NCI-H69 (cell line): ENCODE results near the gene OTOS.

ENCODE experiments used
- DNase-seq: peaks from one replicate; lab custom pipeline; 2025; lab: John Stamatoyannopoulos, UW

Gene OTOS

DNA sequence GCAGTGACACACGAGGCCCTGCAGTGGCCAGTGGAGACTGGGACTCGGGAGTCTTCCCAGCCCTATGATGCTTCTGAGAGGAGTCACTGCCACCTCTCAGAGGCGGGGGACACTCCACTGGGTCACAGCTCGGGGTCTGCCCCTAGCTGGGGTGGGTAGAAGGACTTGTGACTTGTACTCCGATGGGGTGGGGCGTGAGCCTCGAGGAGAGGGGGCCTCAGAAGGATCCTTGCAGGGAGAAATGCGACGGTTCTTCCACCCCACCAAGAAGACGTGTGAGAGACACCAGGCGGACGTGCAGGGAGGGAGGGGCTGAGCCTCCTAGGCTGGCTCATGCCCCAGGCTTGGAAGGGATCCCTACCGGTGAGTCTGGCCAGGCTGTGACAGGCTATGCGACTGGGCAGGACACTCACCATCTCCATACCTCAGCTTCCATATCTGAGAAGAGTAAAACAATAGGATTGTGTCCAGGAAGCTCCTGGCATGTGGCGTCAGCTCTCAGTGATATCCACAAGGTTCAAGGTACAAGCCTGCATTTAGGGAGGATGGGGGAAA lies 11.1 kb upstream of the OTOS start:
- no peak for DNase-seq

DNA sequence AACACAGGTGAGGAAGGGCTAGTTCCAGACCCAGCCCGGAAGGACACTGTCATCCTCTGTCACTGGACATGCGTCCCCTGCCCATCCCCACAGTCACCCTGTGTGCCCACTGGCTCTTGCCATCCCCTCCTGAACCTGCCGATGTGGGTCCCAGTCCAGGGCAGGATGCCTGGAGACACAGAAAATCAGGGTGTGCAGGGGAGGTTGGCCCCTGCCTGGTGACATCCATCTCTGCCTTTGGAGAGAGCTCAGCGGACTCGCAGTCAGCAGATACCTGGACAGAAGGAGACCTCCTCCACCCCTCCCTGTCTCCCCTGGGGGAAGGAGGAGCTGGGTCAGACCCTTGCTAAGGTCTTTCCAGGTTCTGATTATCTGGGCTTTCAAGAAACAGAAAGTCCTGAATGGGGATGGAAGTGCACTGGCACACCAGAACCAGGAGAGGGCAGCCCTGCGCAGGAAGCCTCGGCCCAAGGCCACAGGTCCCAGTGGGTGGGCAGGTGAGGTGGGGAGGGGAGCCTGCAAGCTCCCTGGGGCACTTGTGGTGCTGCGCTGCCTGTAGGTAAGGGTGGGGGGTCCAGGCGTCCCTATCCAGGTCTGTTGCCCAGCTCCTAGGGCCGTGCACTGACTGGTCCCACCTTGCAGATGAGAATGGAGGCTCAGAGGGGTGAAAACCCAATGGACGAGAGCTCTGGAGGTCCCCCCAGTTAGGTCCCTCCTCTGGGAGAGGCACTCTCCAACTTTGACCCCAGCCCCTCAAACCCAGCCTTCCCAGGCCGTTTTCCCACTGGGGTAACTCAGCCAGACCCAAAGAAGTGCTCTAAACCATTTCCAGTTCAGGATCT lies 9.7 kb upstream of the OTOS start:
- peak; percentile 51 for DNase-seq

DNA sequence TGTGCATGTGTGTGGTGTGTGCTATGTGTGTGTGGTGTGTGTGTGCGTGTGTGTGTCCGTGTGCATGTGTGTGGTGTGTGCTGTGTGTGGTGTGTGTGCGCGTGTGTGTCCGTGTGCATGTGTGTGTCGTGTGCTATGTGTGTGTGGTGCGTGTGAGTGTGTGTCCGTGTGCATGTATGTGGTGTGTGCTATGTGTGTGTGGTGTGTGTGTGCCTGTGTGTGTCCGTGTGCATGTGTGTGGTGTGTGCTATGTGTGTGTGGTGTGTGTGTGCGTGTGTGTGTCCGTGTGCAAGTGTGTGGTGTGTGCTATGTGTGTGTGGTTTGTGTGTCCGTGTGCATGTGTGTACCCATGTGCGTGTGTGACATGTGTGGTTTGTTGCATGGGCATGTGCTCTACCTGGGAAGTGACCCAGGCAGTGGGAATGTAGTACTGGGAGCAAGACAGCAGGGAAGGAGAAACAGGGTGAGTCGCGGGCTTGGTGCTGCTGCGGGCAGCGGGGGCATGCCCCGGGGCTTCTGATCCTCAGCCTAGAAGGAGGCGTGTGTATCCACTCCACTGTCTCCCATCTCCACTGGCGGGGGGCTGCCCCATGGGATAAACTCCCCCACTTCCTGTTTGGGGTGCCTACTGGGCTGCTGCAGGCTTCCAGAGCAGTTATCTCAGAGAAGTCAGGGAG lies 7.6 kb upstream of the OTOS start:
- no peak for DNase-seq

DNA sequence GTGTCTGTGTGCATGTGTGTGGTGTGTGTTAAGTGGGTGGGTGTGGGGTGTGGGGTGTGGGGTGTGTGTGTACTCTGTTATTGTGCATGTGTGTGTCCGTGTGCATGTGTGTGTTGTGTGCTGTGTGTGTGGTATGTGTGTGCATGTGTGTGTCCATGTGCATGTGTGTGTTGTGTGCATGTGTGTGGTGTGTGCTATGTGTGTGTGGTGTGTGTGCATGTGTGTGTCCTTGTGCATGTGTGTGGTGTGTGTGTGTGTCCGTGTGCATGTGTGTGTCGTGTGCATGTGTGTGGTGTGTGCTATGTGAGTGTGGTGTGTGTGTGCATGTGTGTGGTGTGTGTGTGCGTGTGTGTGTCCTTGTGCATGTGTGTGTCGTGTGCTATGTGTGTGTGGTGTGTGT lies 6.9 kb upstream of the OTOS start:
- no peak for DNase-seq

DNA sequence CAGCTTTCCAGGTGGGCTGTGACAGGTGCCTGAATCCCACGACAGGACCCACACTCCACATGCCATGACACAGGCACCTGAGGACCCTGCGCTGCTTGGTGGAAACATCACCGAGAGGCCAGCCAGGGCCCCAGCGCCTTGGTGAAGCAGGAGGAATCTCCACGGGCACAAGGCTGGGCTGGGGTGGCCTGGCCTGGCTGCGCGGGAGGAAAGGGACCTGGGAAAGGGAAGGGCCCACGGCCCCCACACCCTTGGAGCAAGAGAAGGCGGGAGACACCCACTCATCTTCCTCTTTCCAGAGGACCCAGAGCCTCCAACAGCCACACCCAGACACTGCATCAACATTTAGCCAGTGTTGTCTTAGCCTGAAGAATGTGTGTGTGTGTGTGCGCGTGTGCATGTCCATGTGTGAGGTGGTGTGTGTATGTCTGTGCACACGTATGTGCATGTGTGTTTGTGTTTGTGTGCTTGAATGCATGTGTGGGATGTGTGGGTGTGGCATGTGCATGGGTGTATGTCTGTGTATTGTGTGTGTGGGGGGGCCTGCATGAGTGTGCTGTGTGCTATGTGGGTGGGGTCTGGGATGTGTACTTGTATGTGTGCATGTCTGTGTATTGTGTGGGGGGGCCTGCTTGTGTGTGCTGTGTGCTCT lies 6.3 kb upstream of the OTOS start:
- DNase-seq: no peak

DNA sequence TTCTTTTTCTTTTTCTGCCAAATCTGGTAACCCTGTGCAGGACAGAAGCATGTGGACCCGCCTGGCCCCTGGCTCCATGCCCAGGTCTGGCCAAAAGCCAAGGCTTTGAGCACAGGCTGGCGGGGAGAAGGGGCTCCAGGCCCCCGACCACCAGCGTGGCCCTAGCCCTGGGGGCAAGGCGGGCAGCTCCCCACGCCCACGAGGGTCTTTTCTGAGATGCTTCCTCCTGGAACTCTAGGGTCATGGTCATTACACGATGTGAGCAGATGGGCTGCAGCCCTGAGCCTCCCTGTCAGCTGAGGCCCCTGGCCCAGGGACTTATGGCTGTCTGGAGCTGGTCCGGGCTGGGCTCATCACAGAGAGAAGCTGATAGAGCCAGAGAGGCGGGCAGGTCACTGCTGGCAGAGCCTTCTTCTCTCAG lies 5.7 kb upstream of the OTOS start:
- DNase-seq: peak; percentile 4

DNA sequence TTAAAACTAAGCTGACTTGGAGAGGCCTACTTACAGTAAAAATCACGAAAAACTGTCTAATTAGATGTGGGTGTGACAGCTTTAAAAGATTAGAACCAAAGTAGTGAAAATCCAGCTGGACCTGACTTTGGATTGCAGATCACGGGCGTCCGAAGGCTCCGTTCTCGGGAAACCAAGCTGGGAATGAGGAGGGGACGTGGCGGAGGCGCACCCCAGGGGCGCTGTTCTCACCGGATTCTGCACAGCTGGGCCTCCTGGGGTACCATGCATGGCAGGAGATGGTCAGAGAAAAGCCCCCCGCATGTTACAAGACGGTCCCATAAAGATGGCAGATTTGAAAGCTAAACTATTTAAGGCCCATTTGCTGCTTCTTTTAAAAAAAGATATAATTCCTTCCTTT lies 5.0 kb upstream of the OTOS start:
- DNase-seq: no peak

DNA sequence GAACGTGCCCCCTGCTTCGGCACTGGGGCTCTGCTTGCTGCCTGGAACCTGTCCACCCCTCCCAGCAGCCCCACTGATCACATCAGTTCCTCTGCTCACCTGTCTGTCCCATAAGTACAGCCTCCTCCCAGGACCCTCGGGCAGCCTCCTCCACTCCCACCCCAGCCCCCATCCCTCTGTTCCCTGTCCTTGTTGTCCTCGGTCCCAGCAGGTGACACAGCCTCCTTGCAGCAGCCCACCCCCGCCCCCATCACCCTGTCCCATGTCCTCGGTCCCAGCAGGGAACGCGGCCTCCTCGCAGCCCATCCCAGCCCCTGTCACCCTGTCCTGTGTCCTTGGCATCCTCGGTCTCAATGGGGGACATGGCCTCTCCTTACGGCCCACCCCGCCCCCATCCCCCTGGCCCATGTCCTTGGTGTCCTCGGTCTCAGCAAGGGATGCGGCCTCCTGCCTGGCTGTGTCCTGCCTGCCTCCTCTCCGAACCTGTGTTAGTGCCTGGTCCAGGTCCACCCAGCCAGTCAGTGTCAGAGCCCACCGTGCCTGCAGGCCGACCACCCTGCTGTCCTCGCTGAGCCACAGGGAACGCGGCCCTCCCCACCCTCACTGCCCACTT lies 4.3 kb upstream of the OTOS start:
- DNase-seq: no peak

DNA sequence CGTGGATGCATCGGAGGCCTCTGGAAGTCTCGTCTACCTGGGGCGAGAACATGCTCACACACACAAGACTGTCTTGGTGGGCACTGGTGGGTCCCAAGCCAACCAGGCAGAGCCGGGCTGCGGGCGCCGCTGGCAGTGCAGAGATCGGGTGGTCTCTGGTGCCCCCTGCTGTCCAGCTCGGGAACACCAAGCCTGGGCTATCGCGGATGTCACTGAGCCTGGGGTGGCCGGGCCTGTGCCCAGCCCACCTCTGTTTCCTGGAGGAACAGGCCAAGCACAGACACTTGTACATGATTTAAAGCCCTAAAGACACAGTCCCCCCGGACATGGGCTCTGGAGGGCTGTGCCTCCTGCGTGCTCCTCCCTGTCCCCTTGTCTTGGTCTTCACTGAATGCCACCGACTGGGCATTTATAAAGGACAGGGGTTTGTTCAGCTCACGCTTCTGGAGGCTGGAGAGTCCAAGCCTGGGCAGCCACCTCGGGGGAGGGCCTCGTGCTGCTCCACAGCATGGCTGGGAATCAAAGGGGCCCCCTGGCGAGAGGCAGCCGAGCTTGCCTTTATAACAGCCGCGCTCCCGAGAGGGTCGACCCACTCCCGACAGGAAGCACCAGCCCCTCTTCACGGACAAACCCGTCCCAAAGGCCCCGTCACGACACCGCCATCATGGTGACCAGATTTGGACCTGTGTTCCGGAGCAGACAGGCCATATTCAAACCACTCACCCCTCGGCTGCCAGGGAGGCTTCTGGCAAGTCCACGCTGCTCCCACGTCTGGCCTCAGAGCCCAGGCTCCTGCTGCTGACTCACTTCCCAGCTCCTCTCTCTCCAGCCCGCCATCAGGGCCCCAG lies 3.6 kb upstream of the OTOS start:
- peak; percentile 38 for DNase-seq

DNA sequence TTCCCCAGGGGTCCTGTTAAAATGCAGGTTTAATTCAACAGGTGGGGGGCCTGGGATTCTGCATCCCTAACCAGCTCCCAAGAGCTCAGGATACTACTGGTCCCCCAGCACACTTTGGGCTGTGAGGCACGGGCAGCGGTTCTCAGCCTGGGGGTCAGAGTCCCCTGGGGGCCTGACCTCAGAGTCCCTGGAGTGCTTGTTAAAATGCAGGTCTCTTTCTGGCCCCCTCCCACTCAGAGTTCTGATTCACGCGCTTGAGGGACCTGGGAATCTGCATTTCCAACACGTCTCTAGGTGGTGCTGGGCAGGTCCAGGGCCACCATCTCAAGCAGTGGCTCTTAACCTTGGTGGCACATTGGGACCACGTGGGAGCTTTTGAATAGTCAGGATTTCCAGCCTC lies 2.8 kb upstream of the OTOS start:
- no peak for DNase-seq

DNA sequence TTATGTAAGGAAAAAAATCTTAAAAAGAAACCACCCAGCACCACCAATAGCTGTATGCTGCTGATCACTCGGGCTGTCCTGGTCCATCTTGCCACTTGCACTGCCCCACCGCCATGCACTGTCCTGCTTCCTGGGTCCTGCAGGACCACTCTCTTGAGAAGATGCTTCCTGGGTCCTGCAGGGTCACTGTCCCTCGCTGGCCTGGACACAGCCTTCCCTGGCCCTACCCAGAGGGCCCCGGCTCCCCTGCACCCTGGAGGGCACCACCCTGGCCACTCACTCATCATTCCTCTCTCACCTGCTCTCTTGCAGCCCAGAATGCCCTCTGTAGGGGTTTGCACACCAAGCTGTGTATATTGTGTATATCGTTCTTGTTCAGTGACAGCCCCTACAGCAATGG lies 2.4 kb upstream of the OTOS start:
- DNase-seq: no peak

DNA sequence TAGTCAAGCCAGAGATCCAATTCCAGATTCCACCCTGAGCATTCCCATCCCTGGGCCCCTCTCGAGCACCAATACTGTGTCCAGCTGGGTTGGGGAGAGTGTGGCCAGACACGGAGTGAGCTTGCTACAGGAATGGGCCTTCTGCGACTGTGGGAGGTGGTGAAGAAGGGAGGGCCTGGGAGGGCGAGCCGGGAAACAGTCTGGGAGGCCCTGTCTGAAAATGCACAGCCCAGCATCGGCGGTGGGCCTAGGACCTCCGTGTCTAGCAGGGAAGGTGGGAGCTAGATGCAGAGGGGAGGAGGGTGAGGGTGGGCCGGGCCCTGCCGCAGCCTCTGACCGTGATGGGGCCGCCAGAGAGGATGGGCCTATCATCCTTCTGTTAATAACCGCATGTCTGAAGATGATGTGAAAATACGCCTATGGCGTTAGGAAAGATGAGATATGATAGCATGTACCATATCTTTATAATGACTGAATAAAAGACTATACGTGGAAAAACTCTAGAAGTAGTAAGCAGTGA lies 1.9 kb upstream of the OTOS start:
- DNase-seq: no peak

DNA sequence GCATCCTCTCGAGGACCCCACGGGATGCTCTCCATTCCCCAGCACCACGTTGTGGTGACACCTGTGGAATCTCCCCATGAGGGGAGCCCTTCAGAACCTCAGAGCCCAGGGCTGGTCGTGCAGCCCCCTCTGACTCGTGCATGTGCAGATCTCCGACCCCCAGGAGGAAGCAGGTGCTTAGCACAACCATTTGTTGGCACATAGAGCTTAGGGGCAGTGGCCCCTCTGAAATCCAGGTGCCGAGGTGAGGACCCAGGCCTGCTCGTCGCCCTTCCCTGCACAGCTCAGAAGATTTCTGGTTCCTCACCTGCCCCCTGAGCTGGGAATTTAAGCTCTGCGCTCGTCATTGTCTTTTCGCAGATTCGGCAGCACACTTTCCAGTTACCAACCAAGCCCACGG lies 1.3 kb upstream of the OTOS start:
- DNase-seq: no peak

DNA sequence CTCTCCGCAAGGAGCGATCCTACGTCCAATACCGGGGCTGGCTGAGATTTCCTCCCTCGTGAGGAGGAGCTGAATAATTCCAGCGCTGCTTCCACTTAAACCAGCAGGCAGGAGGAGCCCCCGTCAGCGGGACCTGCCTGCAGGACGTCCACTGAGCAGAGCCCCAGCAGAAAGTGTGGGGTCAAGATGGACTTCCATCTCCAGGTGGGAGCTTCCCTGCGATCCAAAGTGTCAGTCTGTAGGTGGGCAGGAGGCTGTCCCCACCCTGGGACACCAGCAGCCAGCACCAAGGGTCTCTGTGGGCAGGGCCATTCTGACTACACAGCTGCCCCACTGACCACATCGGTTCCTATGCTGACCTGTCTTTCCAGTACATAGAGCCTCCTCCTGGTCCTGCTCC lies 462 bp upstream of the OTOS start:
- DNase-seq: no peak

DNA sequence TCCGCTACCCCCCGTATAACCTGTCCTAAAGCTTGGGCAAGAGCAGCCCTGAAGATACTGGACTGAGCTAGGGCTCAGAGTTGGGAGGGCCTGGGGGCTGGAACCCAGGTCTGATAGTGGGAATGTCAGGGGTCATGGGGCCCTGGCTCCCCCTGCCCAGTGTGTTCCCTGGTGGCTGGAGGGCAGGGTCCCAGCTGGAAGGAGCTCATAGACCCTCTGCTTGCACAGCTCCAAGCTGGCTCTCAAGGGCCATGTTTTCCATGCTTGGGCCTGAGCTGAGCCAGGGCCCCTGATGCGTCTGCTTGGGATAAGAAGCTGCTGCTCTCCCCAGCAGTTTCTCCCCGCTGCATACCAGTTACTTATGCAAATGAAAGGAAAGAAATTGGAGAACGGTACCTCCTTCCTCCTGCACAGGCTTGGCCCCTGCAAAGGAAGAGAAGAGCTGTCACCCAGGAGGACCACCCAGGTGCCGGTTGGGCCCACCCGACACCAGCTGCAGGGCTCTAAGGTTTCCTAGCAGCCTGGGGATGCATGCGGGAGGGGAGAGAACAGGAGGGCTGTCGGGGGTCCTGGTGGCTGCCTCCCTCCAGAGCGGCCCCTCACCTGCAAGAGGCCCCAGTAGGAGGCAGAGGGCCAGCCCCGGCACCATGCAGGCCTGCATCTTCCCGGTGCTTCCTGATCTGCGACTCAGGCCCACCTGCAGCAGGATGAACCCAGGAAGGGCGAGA lies 628 bp downstream of the OTOS start:
- DNase-seq: no peak

DNA sequence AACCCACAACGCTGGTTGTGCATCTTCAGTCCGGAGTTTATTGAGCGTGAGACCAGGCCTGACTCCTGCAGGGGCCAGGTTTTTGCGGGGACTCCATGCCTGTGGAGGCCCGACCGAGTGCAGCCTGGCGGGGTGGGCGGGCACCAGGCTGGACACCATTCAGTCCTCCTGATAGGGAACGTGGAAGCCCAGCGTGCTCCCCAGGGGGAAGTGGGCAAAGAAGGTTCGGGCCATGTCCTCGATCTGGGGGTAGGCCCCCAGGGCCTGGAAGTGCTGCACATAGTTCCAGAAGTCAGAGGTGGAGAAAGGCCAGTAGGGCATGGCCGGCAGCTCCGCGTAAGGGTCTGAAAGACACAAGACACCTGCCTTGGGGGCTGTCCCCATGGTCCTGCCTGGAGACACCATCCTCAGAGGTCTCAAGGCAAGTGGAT lies 1.4 kb downstream of the OTOS start:
- DNase-seq: no peak

DNA sequence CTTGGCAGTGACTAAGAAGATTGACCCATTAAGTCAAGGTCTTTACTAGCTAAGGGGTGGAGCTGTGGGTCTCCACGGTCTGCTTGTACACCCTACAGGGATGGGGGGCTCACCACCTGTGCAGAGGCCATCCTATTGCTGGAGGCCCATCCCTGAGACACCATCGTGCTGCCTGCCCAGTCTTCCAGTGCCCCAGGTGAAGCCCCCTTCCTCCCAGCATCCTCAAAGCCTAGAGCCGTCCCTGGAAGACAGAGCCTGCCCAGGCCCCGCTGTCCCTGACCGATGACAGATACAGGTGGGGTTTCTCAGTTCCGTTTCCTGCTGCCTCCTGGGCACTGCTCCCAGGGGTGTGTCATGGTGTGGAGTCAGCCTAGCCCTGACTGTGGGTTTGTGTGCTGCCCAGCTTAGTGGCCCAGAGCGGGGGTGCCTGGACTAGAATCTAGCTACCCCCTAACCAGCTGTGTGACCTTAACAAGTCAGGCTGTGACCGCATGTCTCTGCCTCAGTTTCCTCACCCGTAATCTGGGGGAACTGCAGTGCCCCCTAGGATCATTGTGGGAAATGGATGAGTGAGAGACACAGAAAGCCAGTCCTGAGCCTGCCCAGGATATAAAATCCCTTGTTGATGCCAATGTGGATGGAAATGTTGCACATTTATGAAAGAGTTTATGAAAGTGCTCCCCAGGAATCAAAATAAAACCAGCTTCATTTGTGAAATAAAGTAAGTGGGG lies 2.0 kb downstream of the OTOS start:
- no peak for DNase-seq

DNA sequence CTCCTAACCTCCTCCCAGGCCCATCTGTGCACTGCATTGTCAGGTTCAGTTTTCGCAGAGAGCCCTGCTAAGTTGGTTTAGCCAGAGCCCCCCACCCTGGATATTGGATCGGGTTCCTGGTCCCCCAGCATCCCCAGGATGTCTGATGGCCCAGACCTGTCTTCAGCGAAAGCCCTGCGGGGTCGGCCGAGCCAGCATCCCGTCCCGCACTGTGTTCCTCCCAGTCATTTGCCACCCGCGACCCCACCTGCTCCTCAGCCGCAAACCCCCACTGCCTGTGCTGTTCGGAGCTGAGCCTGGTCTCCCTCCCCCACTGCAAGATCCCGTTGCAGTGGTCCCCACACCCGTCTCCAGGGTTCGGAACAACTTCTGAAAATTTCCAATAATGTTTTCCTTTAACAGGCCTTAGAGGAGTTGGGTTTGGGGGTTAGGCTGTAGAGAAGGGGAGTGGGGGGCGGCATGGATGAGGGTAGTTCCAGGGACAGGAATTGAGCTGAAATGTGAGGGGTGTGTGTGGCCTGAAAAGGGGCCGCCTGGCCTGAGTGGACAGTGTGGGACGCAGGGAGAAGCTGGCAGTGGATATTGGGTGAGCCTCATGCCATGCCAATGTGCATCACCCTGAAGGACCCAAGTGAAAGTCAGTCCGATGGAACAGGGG lies 2.7 kb downstream of the OTOS start:
- DNase-seq: no peak

DNA sequence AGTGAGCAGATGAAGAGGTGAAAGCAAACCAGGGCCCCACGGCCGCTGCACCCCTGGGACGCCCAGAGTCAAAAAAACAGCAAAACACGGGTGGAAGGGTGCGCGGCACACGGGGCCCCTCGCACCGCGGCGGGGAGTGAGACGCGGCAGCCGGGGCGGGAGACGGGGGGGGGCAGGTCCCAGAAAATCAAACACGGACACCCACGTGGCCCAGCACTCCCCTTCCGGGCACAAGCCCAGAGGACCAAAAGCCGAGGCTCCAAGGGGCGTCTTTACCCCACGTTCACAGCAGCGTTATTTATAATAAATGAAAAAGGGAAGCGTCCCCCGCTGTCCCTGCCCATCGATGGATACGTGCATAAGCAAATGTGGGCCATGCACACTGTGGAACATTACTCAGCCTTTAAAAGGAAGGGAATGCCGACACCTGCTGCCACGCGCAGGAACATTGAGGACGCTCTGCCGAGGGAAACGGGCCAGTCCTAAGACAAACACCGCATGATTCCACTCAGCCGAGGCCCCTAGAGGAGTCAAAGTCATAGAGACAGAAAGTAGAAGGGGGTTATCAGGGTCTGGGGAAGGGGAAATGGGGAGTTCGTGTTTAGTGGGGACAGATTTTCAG lies 3.7 kb downstream of the OTOS start:
- no peak for DNase-seq
